ENCODE measurements around the gene KIF5C.

KIF5C gene

DNA sequence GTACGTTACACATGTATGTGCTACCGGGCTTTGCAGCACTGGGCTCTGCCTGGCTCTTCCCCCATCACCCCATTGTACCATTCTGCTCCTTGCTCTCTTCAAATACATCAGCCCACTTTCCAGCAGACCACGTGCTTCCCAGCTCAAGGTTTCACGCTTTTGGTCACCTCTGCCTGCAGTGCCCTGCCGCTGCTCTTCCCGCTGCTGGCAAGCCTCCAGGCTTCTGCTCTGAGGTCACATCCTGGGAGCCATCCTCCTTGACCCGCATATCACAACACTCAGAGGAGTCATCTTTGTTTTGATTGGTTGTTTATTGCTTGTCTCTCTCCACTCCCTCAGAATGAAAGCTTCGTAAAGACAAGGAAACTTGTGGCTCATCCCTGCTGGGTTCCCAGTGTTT is 34.1 kb downstream of the KIF5C start:
- TF ChIP-seq CTCF (IDR thresholded peaks at IDR 0.05) (no peak), ZFX (IDR thresholded peaks at IDR 0.05; ENCODE audit: borderline replicate concordance) (no peak)
- no peak overlapping the region for H3K27ac ChIP-seq

DNA sequence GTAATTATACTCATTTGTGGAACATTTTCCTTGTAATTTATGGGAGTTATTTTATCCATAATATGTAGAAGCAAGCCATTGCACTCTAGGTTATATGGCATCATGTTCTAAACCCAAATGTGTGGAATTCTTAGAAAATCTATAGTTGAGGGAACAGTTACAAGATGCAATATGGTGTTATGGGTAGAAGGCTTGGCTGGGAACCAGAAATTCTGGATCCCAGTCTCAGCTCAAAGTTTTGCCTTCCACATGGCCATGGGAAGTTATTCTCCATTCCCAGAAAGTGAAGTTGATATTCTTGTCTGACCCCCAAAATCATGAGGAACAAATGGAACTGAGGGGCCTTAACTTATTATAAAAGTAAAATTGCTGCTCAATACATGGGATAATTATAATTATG is 38.0 kb downstream of the KIF5C start:
- no peak for TF ChIP-seq CTCF (IDR thresholded peaks at IDR 0.05)
- no peak for TF ChIP-seq ZFX (IDR thresholded peaks at IDR 0.05; ENCODE audit: borderline replicate concordance)
- no peak overlapping the region for H3K27ac ChIP-seq

- H3K27ac ChIP-seq = no peak overlapping the region
- no peak for TF ChIP-seq ZFX (IDR thresholded peaks at IDR 0.05; ENCODE audit: borderline replicate concordance)
- no peak for TF ChIP-seq CTCF (IDR thresholded peaks at IDR 0.05)
Observed at GRCh38 chr2:148913492-148913891, 38.5 kb downstream of the KIF5C start.

DNA sequence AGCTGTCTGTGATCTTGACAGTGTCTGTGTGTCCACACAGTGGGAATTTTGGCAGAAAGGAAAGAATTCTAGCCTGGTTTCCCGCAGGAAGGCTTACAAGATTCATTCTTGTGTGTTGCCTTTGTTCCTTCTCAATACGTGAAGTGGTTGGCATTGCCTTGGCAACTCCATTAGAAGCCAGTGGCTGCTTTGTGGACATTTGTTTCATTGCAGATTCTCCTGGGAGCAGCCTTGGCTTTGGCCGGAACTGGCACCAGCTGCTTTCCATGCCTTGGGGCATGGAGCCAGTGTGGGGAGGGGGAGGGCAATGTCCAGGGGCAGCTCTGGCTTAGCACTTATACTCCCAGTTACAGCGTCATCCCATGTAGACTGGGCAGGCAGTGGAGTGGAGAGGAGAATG is 39.4 kb downstream of the KIF5C start:
- no peak overlapping the region for H3K27ac ChIP-seq
- TF ChIP-seq CTCF (IDR thresholded peaks at IDR 0.05) = no peak
- no peak for TF ChIP-seq ZFX (IDR thresholded peaks at IDR 0.05; ENCODE audit: borderline replicate concordance)

DNA sequence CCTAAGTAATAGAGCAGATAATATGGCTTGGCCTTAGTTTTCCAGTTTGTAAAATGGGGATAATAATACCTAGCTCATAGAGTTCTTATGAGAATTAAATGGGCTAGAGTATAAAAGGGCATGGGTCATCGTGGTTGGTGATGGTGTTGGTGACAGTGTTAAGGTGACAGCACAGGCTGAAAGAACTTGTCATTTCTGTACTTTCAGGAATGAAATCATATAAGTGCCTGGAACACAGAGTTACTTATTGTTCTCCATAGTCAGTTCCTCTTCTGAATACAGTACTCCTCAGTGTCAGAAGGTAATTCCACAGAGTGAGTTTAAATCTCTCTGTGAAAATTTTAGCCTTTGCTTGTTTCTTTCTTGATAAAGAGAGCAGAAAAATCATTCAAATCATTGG is 42.4 kb downstream of the KIF5C start:
- TF ChIP-seq CTCF (IDR thresholded peaks at IDR 0.05) (no peak), ZFX (IDR thresholded peaks at IDR 0.05; ENCODE audit: borderline replicate concordance) (no peak)
- H3K27ac ChIP-seq = no peak overlapping the region

- TF ChIP-seq ZFX (IDR thresholded peaks at IDR 0.05; ENCODE audit: borderline replicate concordance) (no peak), CTCF (IDR thresholded peaks at IDR 0.05) (no peak)
- no peak overlapping the region for H3K27ac ChIP-seq
Observed at GRCh38 chr2:148918554-148918953, 43.5 kb downstream of the KIF5C start.

GRCh38 chr2:148920559-148920958 is 45.5 kb downstream of the KIF5C start:
- TF ChIP-seq CTCF (IDR thresholded peaks at IDR 0.05) = no peak
- no peak for TF ChIP-seq ZFX (IDR thresholded peaks at IDR 0.05; ENCODE audit: borderline replicate concordance)
- H3K27ac ChIP-seq = no peak overlapping the region
